ENCODE measurements around the gene NDUFS2. TPM values are rescaled to one million over a fixed set of nuclear protein-coding genes. Genes with fewer than 3 reads are reported as not detected.

Gene NDUFS2
- total and polyA plus RNA-seq, 3 experiments from 2014 or later: 82.1 to 97.1 (median 93.5) TPM

DNA sequence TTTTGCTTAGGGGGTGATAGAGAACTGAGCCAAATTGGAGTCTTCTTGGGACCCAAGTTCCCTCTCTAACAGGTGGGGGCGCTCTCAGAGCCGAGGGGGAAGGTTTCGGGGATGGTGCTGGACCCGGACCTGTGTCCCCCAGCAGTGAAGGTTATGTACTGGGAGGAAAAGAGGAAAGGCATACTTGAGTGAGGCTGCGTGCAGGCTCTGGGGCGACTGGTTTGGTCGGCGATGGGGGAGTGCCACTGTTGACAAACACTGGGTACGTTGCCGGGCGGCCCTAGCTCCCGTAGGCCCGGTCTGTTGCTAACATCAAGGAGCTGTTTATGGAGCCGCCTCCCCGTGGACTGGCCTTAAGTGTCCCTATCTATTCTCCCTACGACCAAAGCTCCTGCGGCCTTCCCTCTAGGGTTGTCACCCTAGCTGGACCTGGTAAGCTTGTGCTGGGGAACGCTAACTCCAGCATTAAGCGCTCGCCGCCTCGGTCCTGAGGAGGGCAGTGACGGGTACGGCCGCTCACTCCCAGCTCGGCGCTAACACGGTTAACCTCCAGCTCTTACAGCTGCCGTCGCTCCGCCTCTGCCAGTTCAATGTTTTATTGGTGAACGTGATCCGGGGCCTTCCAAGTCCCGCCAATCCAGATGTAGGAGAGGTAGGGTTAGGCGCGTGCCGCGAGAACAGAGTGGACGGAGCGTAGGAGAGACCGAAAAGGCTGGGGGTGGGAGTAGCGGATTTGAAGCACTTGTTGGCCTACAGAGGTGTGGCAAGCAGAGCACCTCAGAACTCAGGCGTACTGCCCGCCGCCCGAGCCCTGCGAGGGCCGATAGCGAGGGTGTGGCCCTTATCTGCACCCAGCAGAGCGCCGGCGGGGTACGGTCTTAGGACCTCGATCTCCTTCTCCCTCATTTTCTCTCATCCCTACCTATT, 36.2 kb upstream of the NDUFS2 start, which contains the start of gene PPOX:
Gene PPOX (plus strand): TSS at position 685 of the 927 bp plus-strand sequence. CDS start 422 bp downstream, outside the sequence.
- POLR2A ChIA-PET: interaction anchor here (0.6 to 2.4 kb wide), 18 partner anchors 9 to 148 kb away, joined by 3 to 23 read pairs (median 4); partner anchors contain the start of genes B4GALT3, DEDD, FCER1G and NDUFS2
- Mint-ChIP-seq H3K4me1 (peaks cover 43 to 76% (median 66%) of the 10 kb centered on the region in 3 donors), H3K9me3 (no peaks in the 10 kb centered on the region), H3K36me3 (peaks cover 0 to 74% (median 23%) of the 10 kb centered on the region in 3 donors), H3K4me3 (peak within 1 kb of the TSS; percentile 87 to 96 (median 93)), H3K27me3 (no peaks in the 10 kb centered on the region), H3K27ac (peak within 1 kb of the TSS; percentile 96 to 100 (median 99))
- Histone ChIP-seq H3K4me3 (ENCODE audit: low read length) (peak within 1 kb of the TSS; percentile 81), H3K9me3 (ENCODE audit: low read length) (no peaks in the 10 kb centered on the region), H3K27me3 (ENCODE audit: insufficient read depth, low read length, poor library complexity, severe bottlenecking) (no peaks in the 10 kb centered on the region), H3K27ac (ENCODE audit: low read depth, low read length) (peak within 1 kb of the TSS; percentile 95), H3K4me1 (ENCODE audit: insufficient read depth, low read length) (peaks cover 27% of the 10 kb centered on the region), H3K36me3 (ENCODE audit: insufficient read depth, low read length) (peaks cover 22% of the 10 kb centered on the region)
- CTCF ChIA-PET: interaction anchor here (0.7 to 4.9 kb wide), 32 partner anchors 10 to 222 kb away, joined by 3 to 49 read pairs (median 4); partner anchors contain the start of genes ADAMTS4, APOA2, B4GALT3 and DEDD
- DNase-seq: peak; percentile 88 to 97 (median 93)

DNA sequence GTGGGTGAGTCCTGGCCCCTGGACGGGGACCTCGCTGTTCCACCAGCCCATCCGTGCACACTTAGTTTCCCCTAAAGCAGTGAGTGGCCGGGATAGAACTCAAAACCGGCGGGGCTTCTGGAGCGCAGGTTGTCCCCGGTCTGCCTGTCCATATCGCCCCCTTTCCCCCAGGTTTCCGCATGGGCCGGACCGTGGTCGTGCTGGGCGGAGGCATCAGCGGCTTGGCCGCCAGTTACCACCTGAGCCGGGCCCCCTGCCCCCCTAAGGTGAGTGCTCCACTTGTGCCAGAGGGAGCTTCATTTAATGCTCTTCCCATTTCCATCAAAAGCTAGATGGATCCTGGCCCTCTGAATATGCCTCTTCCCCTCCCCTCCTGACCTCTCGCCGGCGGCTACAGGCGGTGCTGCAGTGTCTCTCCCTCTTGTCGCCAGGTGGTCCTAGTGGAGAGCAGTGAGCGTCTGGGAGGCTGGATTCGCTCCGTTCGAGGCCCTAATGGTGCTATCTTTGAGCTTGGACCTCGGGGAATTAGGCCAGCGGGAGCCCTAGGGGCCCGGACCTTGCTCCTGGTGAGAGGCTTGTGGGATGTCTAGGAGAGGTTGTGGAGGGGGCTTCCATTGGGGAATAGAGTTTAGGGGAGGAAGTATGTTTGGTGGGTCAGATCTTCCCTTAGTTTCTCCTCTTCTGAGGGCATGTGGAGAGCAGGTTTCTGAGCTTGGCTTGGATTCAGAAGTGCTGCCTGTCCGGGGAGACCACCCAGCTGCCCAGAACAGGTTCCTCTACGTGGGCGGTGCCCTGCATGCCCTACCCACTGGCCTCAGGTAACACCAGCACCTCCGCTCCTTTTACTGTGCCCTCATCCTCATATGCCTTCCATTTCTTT, 35.3 kb upstream of the NDUFS2 start:
- Mint-ChIP-seq H3K4me3 (peak overlapping the region; percentile 87 to 96 (median 93)), H3K27ac (peak overlapping the region; percentile 96 to 100 (median 99)), H3K27me3 (no peaks in the 10 kb centered on the region), H3K9me3 (no peaks in the 10 kb centered on the region), H3K4me1 (peaks cover 41 to 67% (median 58%) of the 10 kb centered on the region in 3 donors), H3K36me3 (peaks cover 0 to 75% (median 21%) of the 10 kb centered on the region in 3 donors)
- POLR2A ChIA-PET: interaction anchor here (0.5 to 2.4 kb wide), 14 partner anchors 9 to 329 kb away, joined by 3 to 23 read pairs (median 5); partner anchors contain the start of genes B4GALT3, FCER1G, NDUFS2 and NIT1
- peaks cover 18% of the 10 kb centered on the region for H3K4me1 ChIP-seq (ENCODE audit: insufficient read depth, low read length)
- peak in 1 of 5 donors; percentile 51 for DNase-seq
- CTCF ChIA-PET: interaction anchor here (0.7 to 4.9 kb wide), 20 partner anchors 10 to 215 kb away, joined by 3 to 49 read pairs (median 6); partner anchors contain the start of genes APOA2, B4GALT3, DEDD and NDUFS2
- H3K36me3 ChIP-seq (ENCODE audit: insufficient read depth, low read length): peaks cover 31% of the 10 kb centered on the region
- peak overlapping the region; percentile 81 for H3K4me3 ChIP-seq (ENCODE audit: low read length)
- H3K9me3 ChIP-seq (ENCODE audit: low read length): no peaks in the 10 kb centered on the region
- H3K27me3 ChIP-seq (ENCODE audit: insufficient read depth, low read length, poor library complexity, severe bottlenecking): no peaks in the 10 kb centered on the region
- peak overlapping the region; percentile 95 for H3K27ac ChIP-seq (ENCODE audit: low read depth, low read length)

DNA sequence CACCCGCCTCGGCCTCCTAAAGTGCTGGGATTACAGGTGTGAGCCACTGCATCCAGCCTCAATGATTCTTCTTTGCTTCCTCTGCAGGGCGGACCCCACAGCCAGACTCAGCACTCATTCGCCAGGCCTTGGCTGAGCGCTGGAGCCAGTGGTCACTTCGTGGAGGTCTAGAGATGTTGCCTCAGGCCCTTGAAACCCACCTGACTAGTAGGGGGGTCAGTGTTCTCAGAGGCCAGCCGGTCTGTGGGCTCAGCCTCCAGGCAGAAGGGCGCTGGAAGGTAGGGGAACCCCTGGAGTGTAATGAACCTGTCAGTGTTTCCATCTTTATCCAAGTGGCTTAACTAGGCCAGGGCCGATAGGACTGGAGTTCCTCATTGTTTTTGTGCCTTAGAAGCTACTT, 33.3 kb upstream of the NDUFS2 start:
- DNase-seq: no peak
- peak overlapping the region in 3 of 7 donors; percentile 34 to 80 (median 50) for H3K4me3 Mint-ChIP-seq
- peaks cover 0 to under 1% of the 10 kb centered on the region in 2 donors for H3K27me3 Mint-ChIP-seq

DNA sequence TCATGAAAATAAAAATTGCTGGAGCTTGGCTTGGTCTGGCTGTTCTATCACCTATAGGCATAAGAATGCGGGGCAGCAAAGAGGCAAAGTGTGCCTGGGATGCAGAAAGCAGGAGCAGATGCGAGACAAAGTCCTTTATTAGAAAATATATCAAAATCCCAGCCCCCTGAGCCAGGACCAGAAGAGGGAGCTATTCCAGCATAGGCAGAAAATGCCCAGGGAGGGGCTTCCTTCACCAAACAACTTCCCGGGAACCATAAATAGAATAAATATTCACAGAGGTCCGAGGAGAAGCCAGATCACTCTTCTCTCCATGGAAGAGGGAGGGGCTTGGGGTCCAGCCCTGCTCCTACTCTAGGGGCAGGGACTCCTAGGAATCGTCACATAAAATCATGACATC, 31.0 kb upstream of the NDUFS2 start:
- Histone ChIP-seq H3K4me1 (ENCODE audit: insufficient read depth, low read length) (peaks cover 15% of the 10 kb centered on the region), H3K36me3 (ENCODE audit: insufficient read depth, low read length) (peaks cover 53% of the 10 kb centered on the region), H3K27me3 (ENCODE audit: insufficient read depth, low read length, poor library complexity, severe bottlenecking) (no peaks in the 10 kb centered on the region), H3K4me3 (ENCODE audit: low read length) (no peak overlapping the region), H3K9me3 (ENCODE audit: low read length) (no peaks in the 10 kb centered on the region), H3K27ac (ENCODE audit: low read depth, low read length) (no peak overlapping the region)
- Mint-ChIP-seq H3K36me3 (peaks cover 0 to 79% (median 17%) of the 10 kb centered on the region in 3 donors), H3K27me3 (peaks cover 0 to 3% of the 10 kb centered on the region in 2 donors), H3K27ac (peak overlapping the region in 4 of 8 donors; percentile 32 to 89 (median 64)), H3K9me3 (no peaks in the 10 kb centered on the region), H3K4me1 (peaks cover 48 to 67% (median 64%) of the 10 kb centered on the region in 3 donors), H3K4me3 (peak overlapping the region in 1 of 7 donors; percentile 60)
- POLR2A ChIA-PET: interaction anchor here (1.2 kb wide), 1 partner anchor 11 kb away, joined by 5 read pairs; no protein-coding TSS in a partner anchor
- CTCF ChIA-PET: interaction anchor here (0.9 to 2.0 kb wide), 3 partner anchors 22 to 135 kb away, joined by 3 to 7 read pairs (median 3); partner anchors contain the start of gene TOMM40L
- DNase-seq: no peak

More for the DNA sequence above, 33.3 kb upstream of the NDUFS2 start:
- ChIA-PET POLR2A (interaction anchor here (0.6 to 2.0 kb wide), 3 partner anchors 7 to 57 kb away, joined by 4 to 5 read pairs (median 4); partner anchors contain the start of gene NDUFS2), CTCF (interaction anchor here (1.7 to 2.0 kb wide), 2 partner anchors 13 to 34 kb away, joined by 4 to 6 read pairs; partner anchors contain the start of gene NDUFS2)
- peaks cover 0 to 76% (median 19%) of the 10 kb centered on the region in 3 donors for H3K36me3 Mint-ChIP-seq
- no peaks in the 10 kb centered on the region for H3K9me3 ChIP-seq (ENCODE audit: low read length)
- peaks cover 42 to 67% (median 60%) of the 10 kb centered on the region in 3 donors for H3K4me1 Mint-ChIP-seq
- H3K36me3 ChIP-seq (ENCODE audit: insufficient read depth, low read length): peaks cover 45% of the 10 kb centered on the region
- H3K4me1 ChIP-seq (ENCODE audit: insufficient read depth, low read length): peaks cover 16% of the 10 kb centered on the region
- no peaks in the 10 kb centered on the region for H3K9me3 Mint-ChIP-seq
- no peaks in the 10 kb centered on the region for H3K27me3 ChIP-seq (ENCODE audit: insufficient read depth, low read length, poor library complexity, severe bottlenecking)
- H3K27ac ChIP-seq (ENCODE audit: low read depth, low read length): no peak overlapping the region
- H3K27ac Mint-ChIP-seq: peak overlapping the region in 2 of 8 donors; percentile 36 to 68
- no peak overlapping the region for H3K4me3 ChIP-seq (ENCODE audit: low read length)

DNA sequence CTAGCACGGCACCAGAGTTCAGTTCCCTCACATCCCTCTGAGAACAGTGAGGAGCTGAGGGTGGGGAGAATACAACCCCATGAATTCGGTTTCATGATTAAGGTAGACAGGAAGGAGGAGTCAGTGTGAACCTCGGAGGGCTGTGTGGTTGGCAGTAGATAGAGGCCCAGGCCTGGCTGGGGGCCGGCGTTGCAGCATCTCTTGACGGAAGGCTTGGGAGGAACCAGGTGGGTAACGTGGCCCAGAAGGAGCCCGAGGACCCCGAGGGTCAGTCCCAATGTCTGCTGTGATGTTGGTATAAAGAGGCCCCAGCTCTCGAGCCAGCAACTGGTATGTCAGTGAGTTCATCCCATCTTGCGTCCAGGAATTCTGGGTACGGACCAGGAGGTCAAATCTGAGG, 30.5 kb upstream of the NDUFS2 start:
- Mint-ChIP-seq H3K27ac (peak overlapping the region in 3 of 8 donors; percentile 21 to 70 (median 42)), H3K9me3 (no peaks in the 10 kb centered on the region), H3K36me3 (peaks cover 0 to 79% (median 17%) of the 10 kb centered on the region in 3 donors), H3K4me1 (peaks cover 49 to 67% (median 64%) of the 10 kb centered on the region in 3 donors), H3K4me3 (peak overlapping the region in 1 of 7 donors; percentile 37), H3K27me3 (peaks cover 0 to 3% of the 10 kb centered on the region in 2 donors)
- CTCF ChIA-PET: interaction anchor here (0.9 kb wide), 1 partner anchor 134 kb away, joined by 3 read pairs; no protein-coding TSS in a partner anchor
- H3K4me3 ChIP-seq (ENCODE audit: low read length): no peak overlapping the region
- H3K27ac ChIP-seq (ENCODE audit: low read depth, low read length): no peak overlapping the region
- POLR2A ChIA-PET: interaction anchor here (1.2 kb wide), 1 partner anchor 11 kb away, joined by 5 read pairs; no protein-coding TSS in a partner anchor
- H3K4me1 ChIP-seq (ENCODE audit: insufficient read depth, low read length): peaks cover 20% of the 10 kb centered on the region
- DNase-seq: no peak
- H3K36me3 ChIP-seq (ENCODE audit: insufficient read depth, low read length): peaks cover 53% of the 10 kb centered on the region
- no peaks in the 10 kb centered on the region for H3K9me3 ChIP-seq (ENCODE audit: low read length)
- H3K27me3 ChIP-seq (ENCODE audit: insufficient read depth, low read length, poor library complexity, severe bottlenecking): no peaks in the 10 kb centered on the region

DNA sequence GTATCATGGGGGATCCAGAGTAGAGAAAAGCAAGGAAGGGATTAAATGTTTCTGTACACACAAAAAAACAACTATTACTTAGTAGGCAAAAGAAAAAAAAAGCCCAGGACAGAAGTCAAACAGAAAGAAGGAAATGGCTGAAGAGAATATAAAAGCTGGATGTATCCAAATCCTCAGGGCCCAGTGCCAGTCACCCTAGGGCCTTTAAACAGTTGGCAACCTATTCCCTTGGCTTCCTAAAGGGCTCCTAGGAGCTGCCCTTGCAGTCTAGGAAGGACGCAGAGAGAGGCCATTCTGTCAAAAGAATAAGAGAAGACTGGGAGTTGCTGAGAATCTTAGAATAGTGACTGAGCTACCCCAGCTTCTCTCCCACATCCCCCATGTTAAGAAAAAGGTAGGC, 29.8 kb upstream of the NDUFS2 start:
- Mint-ChIP-seq H3K9me3 (no peaks in the 10 kb centered on the region), H3K27me3 (peaks cover 0 to 5% of the 10 kb centered on the region in 2 donors), H3K4me3 (peak overlapping the region in 1 of 7 donors; percentile 77), H3K36me3 (peaks cover 0 to 82% (median 19%) of the 10 kb centered on the region in 3 donors), H3K4me1 (peaks cover 50 to 67% (median 63%) of the 10 kb centered on the region in 3 donors), H3K27ac (peak overlapping the region in 4 of 8 donors; percentile 50 to 95 (median 79))
- Histone ChIP-seq H3K36me3 (ENCODE audit: insufficient read depth, low read length) (peaks cover 53% of the 10 kb centered on the region), H3K4me3 (ENCODE audit: low read length) (no peak overlapping the region), H3K27me3 (ENCODE audit: insufficient read depth, low read length, poor library complexity, severe bottlenecking) (no peaks in the 10 kb centered on the region), H3K27ac (ENCODE audit: low read depth, low read length) (no peak overlapping the region), H3K9me3 (ENCODE audit: low read length) (no peaks in the 10 kb centered on the region), H3K4me1 (ENCODE audit: insufficient read depth, low read length) (peaks cover 15% of the 10 kb centered on the region)
- CTCF ChIA-PET: no interaction called here
- no peak for DNase-seq
- POLR2A ChIA-PET: no interaction called here

All from CD8-positive, alpha-beta memory T cell (primary cell).